Caco-2 (cell line): ENCODE data around the gene PCBP3. TPM values are rescaled to one million over a fixed set of nuclear protein-coding genes. Genes with fewer than 3 reads are reported as not detected.

ENCODE experiments used
- BruUV-seq: library from RNA; stranded (reverse); fragments of 400-500 nt; replicated peaks from 2 replicates; lab custom pipeline; 2021; lab: Mats Ljungman, UMichigan
- CTCF ChIA-PET: fragments of 300-600 bp; sonication (Branson Sonifier 250); formaldehyde crosslinking; loops from one replicate; lab custom pipeline; 2022; ENCODE audit warnings: antibody characterized with exemption; lab: Charles Lee
- POLR2A ChIA-PET: fragments of 300-600 bp; sonication (Branson Sonifier 250); formaldehyde crosslinking; loops from one replicate; lab custom pipeline; 2022; ENCODE audit warnings: antibody characterized with exemption; lab: Charles Lee
- DNase-seq, 2 experiments: peaks; one replicate each; pipeline versions ENCODE4 v3.0.0 to v3.0.0-alpha.2; 2020 to 2022
- H3K27me3 ChIP-seq: replicated peaks from 2 replicates; pipeline ENCODE4 v1.6.0; 2011; ENCODE audit warnings: low read length; ENCODE audit not compliant: control insufficient read depth, insufficient read depth
- H3K36me3 ChIP-seq: 2 replicates; pipeline ENCODE4 v1.5.1; 2011; ENCODE audit warnings: low read length; ENCODE audit not compliant: control insufficient read depth, insufficient read depth
- H3K4me1 ChIP-seq: fragments of 250-450 bp; sonication (Bioruptor Pico); 2 replicates; pipeline ENCODE4 v1.5.1; 2020; ENCODE audit warnings: mild to moderate bottlenecking
- H3K4me3 ChIP-seq: 2 replicates; pipeline ENCODE4 v1.5.1; 2011; ENCODE audit warnings: low read depth, mild to moderate bottlenecking, control low read depth, low read length
- H3K9me3 ChIP-seq: fragments of 250-450 bp; sonication (Bioruptor Pico); 2 replicates; pipeline ENCODE4 v1.5.1; 2020; ENCODE audit warnings: mild to moderate bottlenecking, moderate library complexity
- H3K27ac Mint-ChIP-seq: one replicate; pipeline ENCODE4 v1.8.0; 2022; ENCODE audit warnings: mixed read lengths; ENCODE audit not compliant: unreplicated experiment
- H3K27me3 Mint-ChIP-seq: one replicate; pipeline ENCODE4 v1.8.0; 2022; ENCODE audit warnings: mixed read lengths; ENCODE audit not compliant: insufficient read depth, unreplicated experiment
- H3K36me3 Mint-ChIP-seq: one replicate; pipeline ENCODE4 v1.8.0; 2022; ENCODE audit warnings: mild to moderate bottlenecking, mixed read lengths; ENCODE audit not compliant: insufficient read depth, unreplicated experiment
- H3K4me1 Mint-ChIP-seq: one replicate; pipeline ENCODE4 v1.8.0; 2022; ENCODE audit warnings: low read depth, mixed read lengths; ENCODE audit not compliant: unreplicated experiment
- H3K4me3 Mint-ChIP-seq: one replicate; pipeline ENCODE4 v1.8.0; 2022; ENCODE audit warnings: mild to moderate bottlenecking, moderate library complexity, mixed read lengths; ENCODE audit not compliant: unreplicated experiment
- H3K9me3 Mint-ChIP-seq: one replicate; pipeline ENCODE4 v1.8.0; 2022; ENCODE audit warnings: mixed read lengths; ENCODE audit not compliant: unreplicated experiment
- intact Hi-C: fragments of 100-400 bp; cut with micrococcal nuclease; formaldehyde crosslinking; loops from one replicate; pipeline ENCODE4 v1.10.0; 2022; ENCODE audit not compliant: unreplicated experiment
- total RNA-seq: library from RNA; stranded (reverse); gene quantifications from 2 replicates; pipeline ENCODE4 v1.2.3, GENCODE V29; 2022
- TF ChIP-seq, protein P1 (sequence below), 2 experiments: fragments of 200-600 bp in 1 of 2; IDR thresholded peaks; 1 replicate in 1 of 2; 2 replicates in 1 of 2; pipeline versions ENCODE4 v1.5.1 to v1.8.0; 2011 to 2022; ENCODE audit warnings: antibody characterized with exemption in 1 of 2, control low read depth in 1 of 2, inconsistent platforms in 1 of 2, low read depth in 1 of 2, low read length in 1 of 2, mild to moderate bottlenecking in 1 of 2, moderate library complexity in 1 of 2; ENCODE audit not compliant: insufficient read depth in 1 of 2, severe bottlenecking in 1 of 2, unreplicated experiment in 1 of 2

PCBP3 gene
- total RNA-seq, 1 experiment from 2014 or later = 0.75 TPM

DNA sequence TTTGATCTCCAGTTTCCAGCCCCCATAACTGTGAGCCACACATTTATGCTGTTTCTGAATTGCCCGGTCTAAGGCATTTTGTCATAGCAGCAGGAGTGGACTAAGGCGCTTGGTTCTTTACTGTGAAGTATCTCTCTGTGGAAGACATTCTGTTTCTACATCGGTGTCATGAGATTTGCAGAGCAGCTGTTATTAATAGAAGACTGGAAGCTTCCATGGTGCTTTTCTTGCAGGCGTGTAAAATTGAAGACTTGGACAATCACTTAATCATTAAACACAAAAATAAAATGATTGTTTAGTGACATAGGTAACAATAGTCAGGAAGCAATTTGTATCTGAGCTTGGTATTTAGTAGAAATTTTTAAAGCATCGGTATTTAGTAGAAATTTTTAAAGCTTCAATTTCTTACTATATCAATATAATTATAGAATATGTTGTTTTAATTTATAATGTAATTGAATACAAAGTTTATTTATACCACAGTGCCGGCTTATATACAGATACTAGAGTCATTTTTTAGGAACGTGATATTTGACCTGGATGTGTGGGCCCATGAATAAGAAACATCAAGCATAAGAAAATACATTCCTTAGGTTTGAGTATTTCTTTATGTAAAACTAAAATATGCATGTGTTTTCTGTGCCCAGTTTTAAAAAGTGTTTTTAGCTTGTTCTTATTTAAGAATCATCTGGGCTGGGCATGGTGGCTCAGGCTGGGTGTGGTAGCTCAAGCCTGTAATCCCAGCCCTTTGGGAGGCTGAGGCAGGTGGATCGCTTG is 277.5 kb downstream of the PCBP3 start:
- DNase-seq = no peak
- H3K27me3 Mint-ChIP-seq = no peaks in the 10 kb centered on the region
- no peaks in the 10 kb centered on the region for H3K27me3 ChIP-seq
- H3K4me1 ChIP-seq = no peaks in the 10 kb centered on the region
- intact Hi-C loops = no loop called here
- H3K4me1 Mint-ChIP-seq = no peaks in the 10 kb centered on the region
- POLR2A ChIA-PET = no interaction called here
- no peak overlapping the region for H3K27ac Mint-ChIP-seq
- no TSS peak for BruUV-seq
- TF ChIP-seq, protein P1, sequence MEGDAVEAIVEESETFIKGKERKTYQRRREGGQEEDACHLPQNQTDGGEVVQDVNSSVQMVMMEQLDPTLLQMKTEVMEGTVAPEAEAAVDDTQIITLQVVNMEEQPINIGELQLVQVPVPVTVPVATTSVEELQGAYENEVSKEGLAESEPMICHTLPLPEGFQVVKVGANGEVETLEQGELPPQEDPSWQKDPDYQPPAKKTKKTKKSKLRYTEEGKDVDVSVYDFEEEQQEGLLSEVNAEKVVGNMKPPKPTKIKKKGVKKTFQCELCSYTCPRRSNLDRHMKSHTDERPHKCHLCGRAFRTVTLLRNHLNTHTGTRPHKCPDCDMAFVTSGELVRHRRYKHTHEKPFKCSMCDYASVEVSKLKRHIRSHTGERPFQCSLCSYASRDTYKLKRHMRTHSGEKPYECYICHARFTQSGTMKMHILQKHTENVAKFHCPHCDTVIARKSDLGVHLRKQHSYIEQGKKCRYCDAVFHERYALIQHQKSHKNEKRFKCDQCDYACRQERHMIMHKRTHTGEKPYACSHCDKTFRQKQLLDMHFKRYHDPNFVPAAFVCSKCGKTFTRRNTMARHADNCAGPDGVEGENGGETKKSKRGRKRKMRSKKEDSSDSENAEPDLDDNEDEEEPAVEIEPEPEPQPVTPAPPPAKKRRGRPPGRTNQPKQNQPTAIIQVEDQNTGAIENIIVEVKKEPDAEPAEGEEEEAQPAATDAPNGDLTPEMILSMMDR (IDR thresholded peaks at IDR 0.05; ENCODE audit: insufficient read depth in 1 of 2, low read depth in 1 of 2, low read length in 1 of 2, severe bottlenecking in 1 of 2, unreplicated experiment in 1 of 2) = no peak
- peaks cover 6% of the 10 kb centered on the region; the same call in 1 of the 2 replicates for H3K9me3 ChIP-seq
- no peak overlapping the region for H3K4me3 Mint-ChIP-seq
- H3K9me3 Mint-ChIP-seq = no peaks in the 10 kb centered on the region
- H3K36me3 Mint-ChIP-seq = no peaks in the 10 kb centered on the region
- CTCF ChIA-PET = no interaction called here
- no peak overlapping the region for H3K4me3 ChIP-seq
- no peaks in the 10 kb centered on the region for H3K36me3 ChIP-seq

DNA sequence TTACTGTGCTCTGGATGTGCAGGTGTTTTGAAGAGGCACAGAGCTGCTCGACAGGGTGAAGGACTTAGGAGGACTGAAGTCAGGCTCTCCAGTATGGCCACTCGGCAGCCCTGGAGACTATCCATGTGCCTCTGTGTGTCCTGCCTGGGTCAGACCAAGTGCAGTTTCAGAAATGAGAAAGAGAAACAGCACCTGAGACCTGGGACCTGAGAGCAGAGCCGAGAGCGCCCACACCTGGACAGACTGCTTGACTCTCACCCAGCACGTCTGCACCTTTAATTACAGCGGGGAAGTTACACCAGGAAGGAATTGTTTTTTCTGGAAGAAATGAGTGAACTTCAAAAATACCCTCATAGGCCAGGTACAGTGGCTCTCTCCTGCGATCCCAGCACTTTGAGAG is 278.4 kb downstream of the PCBP3 start:
- no peak for DNase-seq
- Histone ChIP-seq H3K4me3 (no peak overlapping the region), H3K9me3 (peaks cover 6% of the 10 kb centered on the region; the same call in 1 of the 2 replicates), H3K36me3 (no peaks in the 10 kb centered on the region), H3K4me1 (no peaks in the 10 kb centered on the region), H3K27me3 (no peaks in the 10 kb centered on the region)
- Mint-ChIP-seq H3K9me3 (no peaks in the 10 kb centered on the region), H3K27ac (no peak overlapping the region), H3K4me1 (no peaks in the 10 kb centered on the region), H3K27me3 (no peaks in the 10 kb centered on the region), H3K4me3 (no peak overlapping the region), H3K36me3 (no peaks in the 10 kb centered on the region)
- POLR2A ChIA-PET = no interaction called here
- CTCF ChIA-PET = no interaction called here
- intact Hi-C loops = no loop called here
- BruUV-seq = no TSS peak
- TF ChIP-seq, protein P1 (IDR thresholded peaks at IDR 0.05; ENCODE audit: insufficient read depth in 1 of 2, low read depth in 1 of 2, low read length in 1 of 2, severe bottlenecking in 1 of 2, unreplicated experiment in 1 of 2) = no peak

DNA sequence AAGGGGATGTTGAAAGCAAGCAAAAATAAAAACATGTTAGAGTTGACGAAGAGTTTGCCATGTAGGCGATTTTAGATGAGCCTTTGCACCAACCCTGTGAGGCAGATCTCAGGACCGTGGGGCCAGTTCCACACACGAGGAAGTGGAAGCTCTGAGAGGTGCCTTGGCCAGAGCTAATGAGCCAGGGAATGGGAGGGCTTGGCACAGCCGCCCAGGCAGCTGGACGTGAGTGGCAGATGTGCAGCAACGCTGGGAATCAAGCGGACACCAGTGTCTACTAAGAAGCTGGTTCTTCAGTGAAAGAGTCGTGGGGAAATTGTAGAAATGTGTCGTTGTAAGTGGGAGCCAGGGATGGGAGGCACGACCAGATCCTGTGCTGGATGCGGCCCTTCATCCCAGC is 279.1 kb downstream of the PCBP3 start:
- POLR2A ChIA-PET = no interaction called here

More for the DNA sequence above, 279.1 kb downstream of the PCBP3 start:
- CTCF ChIA-PET = no interaction called here
- Histone ChIP-seq H3K9me3 (peaks cover 6% of the 10 kb centered on the region; the same call in 1 of the 2 replicates), H3K4me1 (no peaks in the 10 kb centered on the region), H3K27me3 (no peaks in the 10 kb centered on the region), H3K4me3 (no peak overlapping the region), H3K36me3 (no peaks in the 10 kb centered on the region)
- DNase-seq = no peak
- no TSS peak for BruUV-seq
- no peaks in the 10 kb centered on the region for H3K36me3 Mint-ChIP-seq
- TF ChIP-seq, protein P1 (IDR thresholded peaks at IDR 0.05; ENCODE audit: insufficient read depth in 1 of 2, low read depth in 1 of 2, low read length in 1 of 2, severe bottlenecking in 1 of 2, unreplicated experiment in 1 of 2) = no peak
- H3K27ac Mint-ChIP-seq = no peak overlapping the region
- H3K27me3 Mint-ChIP-seq = no peaks in the 10 kb centered on the region
- H3K4me1 Mint-ChIP-seq = no peaks in the 10 kb centered on the region
- H3K9me3 Mint-ChIP-seq = no peaks in the 10 kb centered on the region
- intact Hi-C loops = no loop called here
- H3K4me3 Mint-ChIP-seq = no peak overlapping the region
